Ramos (cell line): ENCODE results near the gene DISP3.

Source experiments
- in situ Hi-C: fragments of 300-500 bp; cut with MboI; formaldehyde crosslinking; loops from one replicate; pipeline ENCODE4 v1.14.3; 2022; ENCODE audit warnings: low sequenced_read_pairs; ENCODE audit not compliant: unreplicated experiment

Gene DISP3, protein sequence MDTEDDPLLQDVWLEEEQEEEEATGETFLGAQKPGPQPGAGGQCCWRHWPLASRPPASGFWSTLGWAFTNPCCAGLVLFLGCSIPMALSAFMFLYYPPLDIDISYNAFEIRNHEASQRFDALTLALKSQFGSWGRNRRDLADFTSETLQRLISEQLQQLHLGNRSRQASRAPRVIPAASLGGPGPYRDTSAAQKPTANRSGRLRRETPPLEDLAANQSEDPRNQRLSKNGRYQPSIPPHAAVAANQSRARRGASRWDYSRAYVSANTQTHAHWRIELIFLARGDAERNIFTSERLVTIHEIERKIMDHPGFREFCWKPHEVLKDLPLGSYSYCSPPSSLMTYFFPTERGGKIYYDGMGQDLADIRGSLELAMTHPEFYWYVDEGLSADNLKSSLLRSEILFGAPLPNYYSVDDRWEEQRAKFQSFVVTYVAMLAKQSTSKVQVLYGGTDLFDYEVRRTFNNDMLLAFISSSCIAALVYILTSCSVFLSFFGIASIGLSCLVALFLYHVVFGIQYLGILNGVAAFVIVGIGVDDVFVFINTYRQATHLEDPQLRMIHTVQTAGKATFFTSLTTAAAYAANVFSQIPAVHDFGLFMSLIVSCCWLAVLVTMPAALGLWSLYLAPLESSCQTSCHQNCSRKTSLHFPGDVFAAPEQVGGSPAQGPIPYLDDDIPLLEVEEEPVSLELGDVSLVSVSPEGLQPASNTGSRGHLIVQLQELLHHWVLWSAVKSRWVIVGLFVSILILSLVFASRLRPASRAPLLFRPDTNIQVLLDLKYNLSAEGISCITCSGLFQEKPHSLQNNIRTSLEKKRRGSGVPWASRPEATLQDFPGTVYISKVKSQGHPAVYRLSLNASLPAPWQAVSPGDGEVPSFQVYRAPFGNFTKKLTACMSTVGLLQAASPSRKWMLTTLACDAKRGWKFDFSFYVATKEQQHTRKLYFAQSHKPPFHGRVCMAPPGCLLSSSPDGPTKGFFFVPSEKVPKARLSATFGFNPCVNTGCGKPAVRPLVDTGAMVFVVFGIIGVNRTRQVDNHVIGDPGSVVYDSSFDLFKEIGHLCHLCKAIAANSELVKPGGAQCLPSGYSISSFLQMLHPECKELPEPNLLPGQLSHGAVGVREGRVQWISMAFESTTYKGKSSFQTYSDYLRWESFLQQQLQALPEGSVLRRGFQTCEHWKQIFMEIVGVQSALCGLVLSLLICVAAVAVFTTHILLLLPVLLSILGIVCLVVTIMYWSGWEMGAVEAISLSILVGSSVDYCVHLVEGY (N-terminal part only)

DNA sequence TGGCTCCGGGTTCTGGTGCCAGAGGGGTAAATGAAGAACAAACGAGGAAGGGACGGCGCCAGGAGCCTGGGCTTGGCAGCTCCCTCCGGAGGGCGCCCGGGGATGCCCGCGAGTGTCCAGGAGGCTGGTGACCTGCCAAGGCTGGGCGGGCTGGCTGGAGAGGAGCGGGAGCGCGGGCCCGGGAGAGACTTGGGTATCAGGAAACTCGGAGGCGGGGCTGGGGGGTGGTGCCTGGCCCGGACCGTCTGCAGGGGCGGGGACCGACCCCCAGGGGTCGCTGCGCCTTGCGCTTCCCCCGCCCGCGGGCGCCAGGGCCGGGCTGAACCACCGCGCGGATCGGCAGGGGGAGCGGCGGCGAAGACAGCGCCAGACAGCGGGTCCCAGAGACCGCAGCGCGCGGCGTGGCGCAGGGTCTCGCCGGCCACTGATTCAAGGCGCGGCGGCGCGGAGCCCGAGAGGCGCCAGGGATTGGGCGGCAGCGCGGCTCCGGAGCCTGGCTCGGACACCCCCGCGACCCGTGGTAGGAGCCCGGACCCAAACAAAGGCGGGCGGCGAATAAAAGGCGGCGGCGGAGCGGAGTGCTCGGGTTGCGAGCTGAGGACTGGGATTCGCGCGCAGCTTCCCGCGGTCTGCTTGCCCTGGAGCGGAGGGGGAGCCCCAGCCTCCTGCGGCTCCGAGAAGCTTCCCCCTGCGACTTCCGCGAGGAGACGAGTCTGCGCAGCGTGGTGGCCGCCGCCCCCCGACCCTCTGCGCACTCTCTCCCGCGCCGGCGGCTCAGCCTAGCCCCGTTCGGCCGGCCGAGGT lies at the start of gene DISP3:
Gene DISP3, plus strand, starts transcription at position 585 of the 804 bp plus-strand sequence. CDS start 21,838 bp downstream, outside the sequence.
- in situ Hi-C loops, result no loop called here

DNA sequence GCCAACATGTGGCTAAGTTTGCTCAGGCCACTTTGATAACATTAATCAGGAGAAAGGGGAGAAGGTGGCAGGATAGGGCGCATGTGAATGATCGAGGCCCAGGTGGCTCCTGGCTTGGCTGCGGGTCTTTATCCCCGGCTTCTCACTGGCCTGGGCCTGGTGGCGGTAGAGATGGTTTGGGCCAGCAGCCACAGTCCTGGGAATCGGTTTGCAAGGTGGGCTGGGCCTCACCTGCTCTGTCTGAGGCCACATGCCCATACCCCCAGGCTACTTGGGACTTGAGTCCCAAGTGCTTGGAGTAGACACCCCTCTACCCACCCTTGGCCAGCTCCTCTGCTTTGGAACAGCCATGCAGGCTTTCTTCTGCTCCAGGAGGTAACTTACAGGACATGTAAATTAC lies 49.7 kb upstream of the DISP3 start:
- in situ Hi-C loops, result no loop called here

DNA sequence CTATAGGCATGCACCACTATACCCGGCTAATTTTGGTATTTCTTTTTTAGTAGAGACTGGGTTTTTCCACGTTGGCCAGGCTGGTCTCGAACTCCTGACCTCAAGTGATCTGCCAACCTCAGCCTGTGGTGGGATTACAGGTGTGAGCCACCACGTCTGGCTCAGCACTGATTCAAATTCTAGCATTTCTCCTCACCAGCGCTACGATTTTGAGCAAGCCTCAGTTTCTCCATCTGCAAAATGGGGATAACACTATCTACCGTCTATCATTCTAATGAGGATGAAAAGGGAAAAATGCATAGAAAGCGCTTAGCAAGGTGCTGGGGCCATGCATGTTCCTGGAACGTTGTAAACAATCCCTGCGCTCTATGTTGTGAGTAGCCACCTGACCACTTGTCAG lies 49.0 kb upstream of the DISP3 start:
- in situ Hi-C loops, result no loop called here

DNA sequence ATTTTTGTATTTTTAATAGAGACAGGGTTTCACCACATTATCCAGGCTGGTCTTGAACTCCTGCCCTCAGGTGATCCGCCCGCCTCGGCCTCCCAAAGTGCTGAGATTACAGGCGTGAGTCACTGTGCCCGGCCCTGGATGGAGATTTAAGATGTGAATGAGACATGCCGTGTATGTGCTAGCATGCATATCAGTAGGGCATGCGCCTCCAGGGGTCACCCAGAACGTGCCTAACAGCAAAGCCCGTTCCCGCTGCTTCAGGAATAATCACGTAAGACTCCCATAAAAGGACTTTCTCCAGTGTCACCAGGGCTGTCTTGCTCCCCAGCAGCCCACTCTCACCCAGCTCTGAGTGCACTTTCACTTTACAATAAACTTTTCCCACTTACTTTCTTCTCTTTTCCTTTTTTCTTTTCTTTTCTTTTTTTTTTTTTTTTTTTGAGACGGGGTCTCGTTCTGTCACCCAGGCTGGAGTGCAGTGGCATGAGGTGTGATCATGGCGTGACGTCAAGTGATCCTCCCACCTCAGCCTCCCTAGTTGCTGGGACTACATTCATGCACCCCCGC lies 46.9 kb upstream of the DISP3 start:
- in situ Hi-C loops, result no loop called here

DNA sequence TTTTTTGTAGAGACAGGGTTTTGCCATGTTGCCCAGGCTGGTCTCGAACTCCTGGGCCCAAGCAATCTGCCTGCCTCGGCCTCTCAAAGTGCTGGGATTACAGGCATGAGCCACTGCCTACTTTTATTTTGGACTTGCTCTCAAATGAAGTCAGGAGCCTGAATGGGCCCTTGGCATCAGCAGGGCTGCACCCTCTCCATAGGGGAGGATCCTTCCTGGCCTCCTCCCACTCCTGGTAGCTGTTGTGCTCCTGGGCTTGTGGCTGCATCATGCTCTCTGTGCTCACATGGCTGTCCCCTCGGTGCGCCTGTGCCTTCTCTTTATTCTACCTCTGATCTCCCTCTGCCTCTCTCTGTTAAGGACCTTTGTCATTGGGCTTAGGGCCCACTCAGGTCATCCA lies 46.4 kb upstream of the DISP3 start:
- in situ Hi-C loops, result no loop called here

DNA sequence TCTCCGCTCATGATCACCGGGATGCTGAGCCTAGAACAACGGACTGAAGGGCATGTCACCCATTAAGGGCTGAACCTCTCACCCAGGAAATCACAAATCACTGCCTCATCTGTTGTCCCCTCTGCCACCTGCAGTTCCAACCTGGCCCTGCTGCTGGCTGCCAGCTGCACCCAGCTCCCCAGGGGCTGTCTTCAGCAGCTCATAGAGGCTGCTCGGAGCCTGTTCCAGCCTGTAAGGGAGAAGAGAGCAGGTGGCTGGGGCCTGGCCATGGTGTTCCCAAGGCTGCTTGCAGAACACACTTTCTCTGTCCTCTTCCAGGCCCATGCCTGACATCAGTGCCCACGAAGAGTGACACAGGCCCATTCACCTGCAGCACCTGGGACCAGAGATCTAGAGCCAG lies 44.5 kb upstream of the DISP3 start:
- in situ Hi-C loops, result no loop called here

DNA sequence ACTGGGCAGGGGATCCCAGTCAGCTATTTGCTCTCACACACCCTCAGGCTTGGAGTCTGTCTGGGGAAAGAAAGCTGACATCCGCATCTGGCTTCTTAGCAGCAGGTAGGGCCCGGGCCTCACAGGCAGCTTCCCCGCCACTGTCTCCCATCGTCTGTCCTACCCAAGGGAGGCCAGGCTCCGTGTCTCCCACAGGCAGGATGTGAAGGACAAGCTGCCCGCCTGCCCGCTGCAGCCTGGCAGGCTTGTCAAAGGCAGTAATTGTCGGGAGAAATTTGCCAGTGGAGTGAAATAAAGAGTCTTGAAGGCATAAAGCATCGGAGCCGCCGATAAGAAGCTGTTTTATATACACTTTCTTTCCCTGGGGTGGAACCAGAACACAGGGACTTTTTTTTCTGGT lies 44.0 kb upstream of the DISP3 start:
- in situ Hi-C loops, result no loop called here

DNA sequence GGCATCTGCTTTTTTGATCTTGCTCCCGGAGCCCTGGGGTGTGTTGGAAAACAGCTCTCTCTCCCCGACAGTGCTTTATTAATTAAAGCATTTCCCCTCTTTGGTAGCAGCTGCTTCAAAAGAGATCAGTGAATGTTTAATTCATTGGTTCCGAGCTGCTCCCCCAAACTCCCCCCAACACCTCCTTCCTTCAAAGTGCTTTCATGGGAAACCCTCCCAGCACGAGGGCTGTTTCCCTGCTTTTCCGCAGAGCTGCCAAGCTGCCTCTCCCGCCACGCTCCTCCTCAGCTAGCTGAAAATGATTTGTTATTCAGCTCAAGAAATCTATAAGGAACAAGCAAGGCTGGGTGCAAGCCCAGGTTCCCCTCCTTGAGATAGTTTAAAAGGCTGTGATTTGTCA lies 40.0 kb upstream of the DISP3 start:
- in situ Hi-C loops, result no loop called here

DNA sequence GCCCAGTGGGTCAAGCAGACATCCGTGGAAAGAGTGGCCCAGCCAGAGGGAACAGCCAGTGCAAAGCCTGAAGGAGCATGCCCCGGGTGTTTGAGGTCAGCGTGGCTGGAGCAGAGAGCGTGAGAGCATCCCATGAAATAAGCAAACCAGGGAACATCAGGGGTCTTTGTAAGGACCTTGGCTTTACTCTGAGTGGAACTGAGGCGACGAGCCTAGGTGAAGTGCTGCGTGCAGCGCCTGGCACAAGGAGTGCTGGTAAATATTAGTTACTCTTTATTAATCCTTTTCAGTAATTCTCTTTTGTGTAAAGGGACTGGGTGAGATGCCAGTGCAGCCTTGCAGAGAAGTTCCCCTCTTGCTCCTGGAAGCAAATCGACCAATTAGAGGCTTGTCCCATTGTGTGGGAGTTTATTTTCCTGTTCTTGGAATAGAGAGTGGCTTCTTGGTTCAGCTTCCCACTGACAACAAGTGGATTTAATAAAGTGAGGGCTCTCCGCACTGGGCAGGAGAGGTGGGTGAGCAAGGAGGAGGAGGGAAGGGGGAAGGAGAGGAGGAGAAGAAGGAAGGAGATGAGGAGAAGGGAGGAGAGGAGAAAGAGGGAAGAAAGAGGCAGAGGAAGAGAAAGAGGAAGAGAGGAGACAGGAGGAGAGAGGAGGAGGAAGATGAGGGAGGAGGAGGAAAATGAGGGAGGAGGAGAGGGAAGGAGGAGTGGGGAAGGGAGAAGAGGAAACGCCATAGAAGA lies 37.6 kb upstream of the DISP3 start:
- in situ Hi-C loops, result no loop called here

DNA sequence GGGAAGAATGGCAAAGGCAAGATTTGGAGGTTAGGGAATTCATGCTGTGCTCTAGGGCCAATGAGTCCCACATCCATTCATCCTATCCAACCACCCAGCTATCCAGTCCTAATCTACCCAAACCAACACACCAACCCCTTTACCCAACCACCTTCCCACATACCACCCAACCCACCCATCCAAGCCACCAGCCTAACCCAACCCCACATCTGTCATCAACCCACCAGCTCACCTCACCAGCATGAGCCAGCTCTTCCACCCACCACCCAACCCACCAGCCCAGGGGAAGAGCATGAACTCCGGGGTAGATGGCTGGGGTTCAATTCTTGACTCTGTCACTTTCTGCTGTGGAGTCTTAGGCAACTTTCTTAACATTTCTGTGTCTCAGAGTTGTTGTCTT lies 35.9 kb upstream of the DISP3 start:
- in situ Hi-C loops, result no loop called here

DNA sequence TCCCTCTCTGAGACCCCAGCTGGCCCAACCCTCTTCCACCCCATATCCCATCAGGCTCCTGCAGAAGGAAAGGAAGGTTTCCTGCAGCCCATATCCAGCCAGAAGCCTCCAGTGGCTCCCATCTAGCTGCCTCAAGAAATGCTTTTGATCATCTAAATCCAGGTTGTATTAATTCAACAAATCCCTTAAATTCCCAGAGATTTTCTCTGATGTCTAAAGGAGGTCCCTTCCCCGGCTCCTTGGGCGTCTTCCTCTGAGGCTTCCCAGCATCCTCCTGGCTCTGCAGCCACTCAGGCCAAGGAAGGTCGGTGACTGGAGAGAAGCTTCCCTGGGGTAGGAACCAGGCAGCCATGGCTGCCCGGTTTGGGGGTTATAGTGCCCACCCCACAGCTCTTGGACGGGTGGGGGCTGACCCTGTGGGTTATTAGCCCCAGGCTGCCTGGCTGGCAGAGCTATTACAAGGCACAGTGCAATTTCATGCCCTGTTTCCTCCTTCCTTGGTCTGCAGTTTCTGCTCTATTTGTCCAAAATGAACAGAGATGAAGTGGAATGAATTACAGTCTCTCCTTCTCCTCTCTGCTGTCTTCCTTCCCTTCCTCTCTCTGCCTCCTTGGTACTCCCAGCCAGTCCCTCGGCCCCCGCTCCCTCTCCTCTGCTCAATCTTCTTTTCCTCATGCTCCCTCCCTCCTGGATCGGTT lies 34.8 kb upstream of the DISP3 start:
- in situ Hi-C loops, result no loop called here

DNA sequence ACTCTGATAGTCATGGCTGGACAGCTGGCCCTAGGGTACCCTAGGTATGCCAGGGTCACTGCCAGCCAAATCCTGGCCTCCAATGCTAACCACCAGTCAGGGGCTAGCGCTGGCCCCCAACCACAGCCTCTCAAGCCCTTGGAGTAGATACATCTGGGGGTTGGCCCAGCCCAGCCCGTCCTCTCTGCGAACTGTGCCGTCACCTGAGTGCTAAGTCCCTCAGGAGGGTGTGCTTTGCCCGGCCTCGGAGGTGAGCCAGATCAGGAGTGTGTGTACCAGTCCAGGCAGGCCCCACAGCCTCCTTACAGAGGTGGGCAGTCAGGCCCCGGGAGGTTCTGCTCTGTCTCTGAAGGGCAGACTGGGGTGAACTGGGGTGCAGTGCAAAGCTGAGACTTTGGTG lies 34.0 kb upstream of the DISP3 start:
- in situ Hi-C loops, result no loop called here

DNA sequence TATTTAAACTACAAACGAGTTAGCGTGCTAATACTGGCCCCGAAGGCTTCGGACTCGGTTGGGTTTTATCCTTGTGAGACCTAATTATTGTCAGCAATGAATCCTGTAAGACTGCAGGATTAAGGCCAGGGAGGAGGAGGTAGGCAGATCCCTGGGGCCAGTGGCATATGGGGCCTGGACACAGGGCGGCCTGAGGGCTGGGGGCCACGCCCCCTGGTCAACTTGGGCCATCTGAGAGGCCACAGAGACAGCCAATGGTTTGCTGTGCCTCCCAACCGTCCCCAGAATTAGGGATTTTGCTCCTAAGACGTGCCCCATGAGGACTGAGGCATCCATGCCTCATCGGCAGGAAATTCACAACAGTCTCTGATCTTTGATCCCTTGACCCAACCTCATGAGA lies 31.1 kb upstream of the DISP3 start:
- in situ Hi-C loops, result no loop called here

DNA sequence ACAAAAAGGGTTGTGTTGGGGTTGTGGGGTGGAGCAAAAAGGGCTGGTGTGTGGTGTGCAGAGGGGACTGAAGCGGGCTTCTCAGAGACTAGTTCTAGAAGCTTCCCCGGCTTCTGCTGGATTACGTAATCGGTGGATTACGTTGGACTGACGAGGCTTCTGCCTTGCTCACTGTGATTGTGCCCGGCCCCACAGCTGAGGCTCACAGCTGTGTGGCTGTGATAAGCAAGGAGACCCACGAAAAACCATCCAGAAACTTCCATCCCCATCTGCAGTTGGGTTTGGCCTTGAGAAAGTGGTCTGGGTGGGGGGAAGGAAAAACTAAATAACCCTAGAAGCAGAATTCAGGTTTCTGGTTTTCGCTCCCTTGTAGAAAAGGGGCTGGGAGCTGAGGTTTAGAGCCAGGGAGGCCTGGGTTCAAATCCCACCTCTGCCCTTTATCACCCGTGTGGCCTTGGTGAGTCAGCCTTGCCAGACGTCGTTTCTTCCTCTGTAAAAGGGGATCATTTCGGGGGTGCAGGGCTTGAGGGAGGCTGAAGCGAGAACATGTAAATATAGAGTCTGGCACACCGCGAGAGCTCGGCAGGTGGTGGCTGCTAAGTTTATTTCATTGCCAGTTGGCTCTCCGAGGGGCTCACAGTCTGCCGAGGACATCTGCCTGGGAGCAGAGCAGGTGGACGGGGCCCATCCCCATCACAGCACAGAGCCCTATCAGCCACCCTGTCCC lies 30.4 kb upstream of the DISP3 start:
- in situ Hi-C loops, result no loop called here

DNA sequence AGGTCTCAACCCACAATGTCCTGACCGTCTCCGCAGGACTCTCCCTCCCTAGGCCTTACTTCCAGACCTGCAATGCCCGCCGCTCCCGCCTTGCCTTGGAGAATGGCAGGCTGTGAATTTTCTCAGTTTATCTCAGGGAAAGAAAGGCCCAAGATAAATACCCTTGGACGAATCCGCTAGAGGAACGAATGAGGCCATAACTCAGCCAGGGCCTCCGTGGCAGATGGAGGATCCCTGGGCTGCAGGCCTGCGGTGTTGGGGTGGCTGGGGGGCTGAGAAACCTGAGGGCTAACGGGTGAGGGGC lies 29.9 kb upstream of the DISP3 start:
- in situ Hi-C loops, result no loop called here

DNA sequence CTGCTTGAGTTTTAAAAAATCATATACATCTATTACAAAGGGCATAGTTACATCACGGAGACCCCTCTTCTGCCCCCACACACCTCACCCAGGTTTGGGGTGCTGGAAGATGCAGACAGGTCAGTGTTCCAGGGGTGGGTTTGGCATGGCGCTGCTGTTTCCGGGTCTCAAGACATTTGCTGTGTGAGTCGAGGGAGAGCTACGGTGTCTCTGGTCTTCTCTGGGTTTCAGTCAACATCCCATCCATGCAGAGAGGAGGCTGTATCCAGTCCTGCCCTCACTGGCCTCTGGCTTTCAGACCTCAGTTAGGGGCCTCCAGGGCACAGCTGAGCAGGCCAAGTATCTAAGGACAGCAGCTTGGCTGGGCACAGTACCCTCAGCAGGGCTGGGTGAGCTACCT lies 28.6 kb upstream of the DISP3 start:
- in situ Hi-C loops, result no loop called here

DNA sequence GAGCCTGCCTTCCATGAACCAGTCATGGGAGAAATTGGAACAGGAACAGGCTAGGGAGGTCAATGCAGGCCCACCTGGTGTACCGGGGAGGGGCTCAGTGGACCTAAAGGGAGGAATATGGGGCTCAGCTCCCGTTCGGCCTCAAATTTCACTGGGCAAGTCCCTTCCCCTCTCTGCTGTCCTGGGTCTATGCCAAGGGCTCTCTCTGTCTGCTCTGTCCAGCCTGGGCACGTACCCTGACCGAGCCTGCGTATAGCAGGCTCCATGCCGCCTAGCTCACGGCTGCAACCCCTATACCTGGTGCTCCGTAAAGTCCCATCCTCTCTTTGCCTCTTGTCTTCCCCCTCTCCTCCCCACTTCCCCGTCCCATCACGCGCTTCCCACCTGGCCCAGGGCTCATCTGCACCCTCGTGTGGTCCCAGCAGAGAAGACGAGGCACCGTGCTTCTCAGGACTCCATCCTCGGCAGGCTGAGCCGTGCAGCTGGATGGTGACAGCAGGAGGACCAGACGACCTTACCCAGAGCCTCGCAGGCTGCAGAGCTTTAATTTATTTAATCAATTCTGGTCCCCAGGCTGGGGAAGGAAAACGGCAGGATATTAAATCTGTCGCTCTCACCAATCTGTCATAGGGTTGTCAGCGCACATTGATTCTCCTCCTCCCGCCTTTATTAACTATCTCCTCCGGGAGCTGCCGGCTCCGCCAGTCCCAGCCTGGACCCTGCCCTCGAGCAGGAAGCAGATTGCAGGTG lies 25.0 kb upstream of the DISP3 start:
- in situ Hi-C loops, result no loop called here
